SK-N-SH treated with all-trans-retinoic acid at 6 μM for 48 hours (cell line): ENCODE data around the gene CACNA1H.

ENCODE experiments used
- ATAC-seq: fragments of 200-7000 bp; cut with Tn5 transposase; 3 replicates; pipeline ENCODE4 v1.9.1; 2020; ENCODE audit warnings: mild to moderate bottlenecking, moderate library complexity
- ARNTL ChIP-seq: fragments of 450-650 bp; formaldehyde crosslinking; IDR thresholded peaks from 2 replicates; pipeline ENCODE4 v1.5.0; 2020; ENCODE audit warnings: low read depth, mild to moderate bottlenecking, moderate library complexity, borderline replicate concordance
- BACH2 ChIP-seq: fragments of 250-450 bp; sonication (Bioruptor Pico); IDR thresholded peaks from 2 replicates; pipeline ENCODE4 v1.9.0; 2021; ENCODE audit warnings: mild to moderate bottlenecking, borderline replicate concordance
- CREB5 ChIP-seq: fragments of 250-450 bp; sonication (Bioruptor Pico); IDR thresholded peaks from 2 replicates; pipeline ENCODE4 v1.5.1; 2020; ENCODE audit warnings: low read depth, mild to moderate bottlenecking, moderate library complexity
- CSDC2 ChIP-seq: fragments of 250-450 bp; sonication (Bioruptor Pico); IDR thresholded peaks from 2 replicates; pipeline ENCODE4 v1.5.0; 2020; ENCODE audit warnings: mild to moderate bottlenecking, moderate library complexity
- CSRNP3 ChIP-seq: fragments of 250-450 bp; sonication (Bioruptor Pico); IDR thresholded peaks from 2 replicates; pipeline ENCODE4 v1.5.1; 2021; ENCODE audit warnings: mild to moderate bottlenecking, moderate library complexity
- ESRRG ChIP-seq: fragments of 250-450 bp; sonication (Bioruptor Pico); IDR thresholded peaks from 2 replicates; pipeline ENCODE4 v1.6.1; 2021; ENCODE audit warnings: mild to moderate bottlenecking
- GLIS3 ChIP-seq: fragments of 250-450 bp; sonication (Bioruptor Pico); IDR thresholded peaks from 2 replicates; pipeline ENCODE4 v1.5.0; 2020; ENCODE audit warnings: mild to moderate bottlenecking, moderate library complexity
- ISL1 ChIP-seq: fragments of 250-450 bp; sonication (Bioruptor Pico); IDR thresholded peaks from 2 replicates; pipeline ENCODE4 v2.1.2; 2022; ENCODE audit warnings: mild to moderate bottlenecking, moderate library complexity
- OSR1 ChIP-seq: fragments of 250-450 bp; sonication (Bioruptor Pico); IDR thresholded peaks from 2 replicates; pipeline ENCODE4 v1.8.0; 2022; ENCODE audit warnings: moderate library complexity, mild to moderate bottlenecking, inconsistent platforms
- PATZ1 ChIP-seq: fragments of 250-450 bp; sonication (Bioruptor Pico); IDR thresholded peaks from 2 replicates; pipeline ENCODE4 v1.8.0; 2020; ENCODE audit warnings: mild to moderate bottlenecking, moderate library complexity, borderline replicate concordance
- PPARA ChIP-seq: fragments of 250-450 bp; sonication (Bioruptor Pico); IDR thresholded peaks from 2 replicates; pipeline ENCODE4 v1.5.0; 2020; ENCODE audit warnings: mild to moderate bottlenecking, borderline replicate concordance
- RARB ChIP-seq: fragments of 250-450 bp; sonication (Bioruptor Pico); IDR thresholded peaks from 2 replicates; pipeline ENCODE4 v1.8.0; 2021; ENCODE audit warnings: mild to moderate bottlenecking, moderate library complexity
- SNAI2 ChIP-seq: fragments of 250-450 bp; sonication (Bioruptor Pico); IDR thresholded peaks from 2 replicates; pipeline ENCODE4 v1.5.0; 2020; ENCODE audit warnings: mild to moderate bottlenecking, moderate library complexity
- TCF4 ChIP-seq: fragments of 250-450 bp; sonication (Bioruptor Pico); IDR thresholded peaks from 2 replicates; pipeline ENCODE4 v1.8.0; 2021; ENCODE audit warnings: mild to moderate bottlenecking, moderate library complexity, borderline replicate concordance
- TOX ChIP-seq: fragments of 250-450 bp; sonication (Bioruptor Pico); IDR thresholded peaks from 2 replicates; pipeline ENCODE4 v1.8.0; 2021; ENCODE audit warnings: mild to moderate bottlenecking, moderate library complexity, borderline replicate concordance
- TSHZ2 ChIP-seq: fragments of 250-450 bp; sonication (Bioruptor Pico); IDR thresholded peaks from 2 replicates; pipeline ENCODE4 v1.5.0; 2020; ENCODE audit warnings: mild to moderate bottlenecking, moderate library complexity
- ZFP3 ChIP-seq: fragments of 250-450 bp; sonication (Bioruptor Pico); IDR thresholded peaks from 2 replicates; pipeline ENCODE4 v1.5.0; 2020; ENCODE audit warnings: mild to moderate bottlenecking, moderate library complexity
- ZFP30 ChIP-seq: fragments of 450-650 bp; formaldehyde crosslinking; IDR thresholded peaks from 2 replicates; pipeline ENCODE4 v1.5.0; 2022; ENCODE audit warnings: mild to moderate bottlenecking, moderate library complexity
- ZNF565 ChIP-seq: fragments of 450-650 bp; formaldehyde crosslinking; conservative IDR thresholded peaks from 2 replicates; pipeline ENCODE4 v1.5.0; 2020; ENCODE audit warnings: low read depth, mild to moderate bottlenecking, moderate library complexity
- ZNF70 ChIP-seq: fragments of 450-650 bp; formaldehyde crosslinking; IDR thresholded peaks from 2 replicates; pipeline ENCODE4 v1.5.0; 2020; ENCODE audit warnings: mild to moderate bottlenecking, moderate library complexity
- ZNF8 ChIP-seq: fragments of 450-650 bp; formaldehyde crosslinking; IDR thresholded peaks from 2 replicates; pipeline ENCODE4 v1.5.0; 2020; ENCODE audit warnings: mild to moderate bottlenecking, moderate library complexity

Gene CACNA1H

GRCh38 chr16:1218061-1218929 lies 65.4 kb downstream of the CACNA1H start:
- no peak for ATAC-seq
- TF ChIP-seq BACH2: no peak
- no peak for TF ChIP-seq GLIS3 (CRISPR knock-in tag)
- no peak for TF ChIP-seq ZNF70 (CRISPR knock-in tag)
- no peak for TF ChIP-seq ZNF565 (CRISPR knock-in tag)
- no peak for TF ChIP-seq ZNF8 (CRISPR knock-in tag)
- TF ChIP-seq ZFP3 (CRISPR knock-in tag): no peak
- TF ChIP-seq ZFP30 (CRISPR knock-in tag): no peak
- TF ChIP-seq TOX (CRISPR knock-in tag): no peak
- no peak for TF ChIP-seq SNAI2 (CRISPR knock-in tag)
- TF ChIP-seq TSHZ2 (CRISPR knock-in tag): no peak
- no peak for TF ChIP-seq ESRRG
- no peak for TF ChIP-seq CREB5
- TF ChIP-seq OSR1: no peak
- no peak for TF ChIP-seq ARNTL (CRISPR knock-in tag)
- no peak for TF ChIP-seq PATZ1
- TF ChIP-seq TCF4 (CRISPR knock-in tag): no peak
- no peak for TF ChIP-seq ISL1
- no peak for TF ChIP-seq RARB
- no peak for TF ChIP-seq CSRNP3 (CRISPR knock-in tag)

- no peak for ATAC-seq
- no peak for TF ChIP-seq CREB5
- TF ChIP-seq, all 23 proteins: peak for 0
Measured at GRCh38 chr16:1218930-1219611, 66.2 kb downstream of the CACNA1H start.

GRCh38 chr16:1220098-1220728 lies 67.3 kb downstream of the CACNA1H start:
- no peak for TF ChIP-seq ESRRG
- no peak for TF ChIP-seq CSDC2 (CRISPR knock-in tag)
- no peak for TF ChIP-seq ZNF8 (CRISPR knock-in tag)
- no peak for TF ChIP-seq CSRNP3 (CRISPR knock-in tag)
- TF ChIP-seq PPARA (CRISPR knock-in tag): no peak
- no peak for ATAC-seq
